B cell (primary cell): ENCODE measurements around the gene TRMU.

ENCODE experiments used
- EZH2 ChIP-seq: IDR thresholded peaks from 2 replicates; pipeline ENCODE4 v1.6.1; 2012; ENCODE audit warnings: borderline replicate concordance, low read depth, mild to moderate bottlenecking, moderate library complexity, low read length; ENCODE audit not compliant: insufficient read depth, poor library complexity, severe bottlenecking
- TF ChIP-seq, protein P1 (sequence below): fragments of 200-600 bp; IDR thresholded peaks from one replicate; pipeline ENCODE4 v1.8.0; 2022; ENCODE audit warnings: antibody characterized with exemption, mild to moderate bottlenecking

DNA sequence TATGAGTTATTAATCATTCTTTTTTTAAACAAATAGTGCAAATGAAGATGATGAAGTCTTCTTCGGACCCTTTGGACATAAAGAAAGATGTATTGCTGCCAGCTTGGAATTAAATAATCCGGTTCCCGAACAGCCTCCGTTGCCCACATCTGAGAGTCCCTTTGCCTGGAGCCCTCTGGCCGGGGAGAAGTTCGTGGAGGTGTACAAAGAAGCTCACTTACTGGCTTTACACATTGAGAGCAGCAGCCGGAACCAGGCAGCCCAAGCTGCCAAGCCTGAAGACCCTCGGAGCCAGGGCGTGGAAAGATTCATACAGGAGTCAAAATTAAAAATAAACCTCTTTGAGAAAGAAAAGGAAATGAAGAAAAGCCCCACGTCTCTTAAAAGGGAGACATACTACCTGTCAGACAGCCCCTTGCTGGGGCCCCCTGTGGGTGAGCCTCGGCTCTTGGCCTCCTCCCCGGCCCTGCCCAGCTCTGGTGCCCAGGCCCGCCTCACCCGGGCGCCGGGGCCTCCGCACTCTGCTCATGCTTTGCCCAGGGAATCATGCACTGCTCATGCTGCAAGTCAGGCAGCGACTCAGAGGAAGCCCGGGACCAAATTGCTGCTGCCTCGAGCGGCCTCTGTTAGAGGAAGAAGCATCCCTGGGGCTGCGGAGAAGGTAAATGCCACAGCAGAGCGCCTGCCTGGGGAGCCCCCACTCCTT, 27.1 kb upstream of the TRMU start:
- TF ChIP-seq, protein P1, sequence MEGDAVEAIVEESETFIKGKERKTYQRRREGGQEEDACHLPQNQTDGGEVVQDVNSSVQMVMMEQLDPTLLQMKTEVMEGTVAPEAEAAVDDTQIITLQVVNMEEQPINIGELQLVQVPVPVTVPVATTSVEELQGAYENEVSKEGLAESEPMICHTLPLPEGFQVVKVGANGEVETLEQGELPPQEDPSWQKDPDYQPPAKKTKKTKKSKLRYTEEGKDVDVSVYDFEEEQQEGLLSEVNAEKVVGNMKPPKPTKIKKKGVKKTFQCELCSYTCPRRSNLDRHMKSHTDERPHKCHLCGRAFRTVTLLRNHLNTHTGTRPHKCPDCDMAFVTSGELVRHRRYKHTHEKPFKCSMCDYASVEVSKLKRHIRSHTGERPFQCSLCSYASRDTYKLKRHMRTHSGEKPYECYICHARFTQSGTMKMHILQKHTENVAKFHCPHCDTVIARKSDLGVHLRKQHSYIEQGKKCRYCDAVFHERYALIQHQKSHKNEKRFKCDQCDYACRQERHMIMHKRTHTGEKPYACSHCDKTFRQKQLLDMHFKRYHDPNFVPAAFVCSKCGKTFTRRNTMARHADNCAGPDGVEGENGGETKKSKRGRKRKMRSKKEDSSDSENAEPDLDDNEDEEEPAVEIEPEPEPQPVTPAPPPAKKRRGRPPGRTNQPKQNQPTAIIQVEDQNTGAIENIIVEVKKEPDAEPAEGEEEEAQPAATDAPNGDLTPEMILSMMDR = no peak
- no peak for TF ChIP-seq EZH2
